ENCODE results near the gene IGSF9.
"Not testable (repeated sequence)": the region's sequence is repeated elsewhere in the genome, so short reads cannot be mapped to it uniquely, and the experiment has no call there.

Gene IGSF9

GRCh38 chr1:159920202-159920601 lies 25.2 kb downstream of the IGSF9 start:
- no peak for DNase-seq (ENCODE audit: low read depth)

DNA sequence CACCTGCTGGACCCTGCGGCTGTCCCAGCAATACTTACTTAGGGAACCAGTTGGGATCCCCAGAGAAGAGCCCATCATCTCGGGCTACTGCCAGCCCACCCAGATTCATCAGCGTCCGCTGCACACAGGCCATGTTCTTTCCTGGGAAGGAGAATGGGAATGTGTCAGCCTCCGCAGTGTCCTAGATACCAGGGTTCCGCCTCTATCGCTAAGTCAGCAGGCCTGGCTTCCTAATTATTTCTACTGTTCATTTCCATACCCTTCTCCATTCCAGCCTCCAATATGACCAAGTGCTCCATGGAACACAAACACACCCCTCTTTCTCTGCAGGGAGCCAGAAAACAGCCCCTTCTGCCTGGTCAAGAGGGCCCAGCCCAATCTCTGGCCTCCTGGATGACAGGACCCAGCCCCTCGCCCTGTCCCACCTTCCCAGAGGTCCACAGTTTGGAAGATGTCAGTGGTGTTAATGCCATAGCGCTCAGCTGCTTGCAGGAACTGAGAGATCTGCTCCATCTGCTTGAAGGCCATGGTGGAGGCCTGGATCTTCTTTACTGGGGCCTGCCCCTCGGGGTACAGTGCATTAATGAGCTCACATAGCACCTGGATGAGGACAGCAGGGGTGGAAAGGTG lies 26.1 kb downstream of the IGSF9 start:
- DNase-seq (ENCODE audit: low read depth) = no peak

GRCh38 chr1:159918352-159919200 lies 26.8 kb downstream of the IGSF9 start:
- no peak for DNase-seq (ENCODE audit: low read depth)

- DNase-seq (ENCODE audit: low read depth) = no peak
These were observed 27.7 kb downstream of the IGSF9 start for GRCh38 chr1:159917533-159918351.

- no peak for DNase-seq (ENCODE audit: low read depth)
These were observed 29.0 kb downstream of the IGSF9 start for GRCh38 chr1:159916242-159917051.

DNA sequence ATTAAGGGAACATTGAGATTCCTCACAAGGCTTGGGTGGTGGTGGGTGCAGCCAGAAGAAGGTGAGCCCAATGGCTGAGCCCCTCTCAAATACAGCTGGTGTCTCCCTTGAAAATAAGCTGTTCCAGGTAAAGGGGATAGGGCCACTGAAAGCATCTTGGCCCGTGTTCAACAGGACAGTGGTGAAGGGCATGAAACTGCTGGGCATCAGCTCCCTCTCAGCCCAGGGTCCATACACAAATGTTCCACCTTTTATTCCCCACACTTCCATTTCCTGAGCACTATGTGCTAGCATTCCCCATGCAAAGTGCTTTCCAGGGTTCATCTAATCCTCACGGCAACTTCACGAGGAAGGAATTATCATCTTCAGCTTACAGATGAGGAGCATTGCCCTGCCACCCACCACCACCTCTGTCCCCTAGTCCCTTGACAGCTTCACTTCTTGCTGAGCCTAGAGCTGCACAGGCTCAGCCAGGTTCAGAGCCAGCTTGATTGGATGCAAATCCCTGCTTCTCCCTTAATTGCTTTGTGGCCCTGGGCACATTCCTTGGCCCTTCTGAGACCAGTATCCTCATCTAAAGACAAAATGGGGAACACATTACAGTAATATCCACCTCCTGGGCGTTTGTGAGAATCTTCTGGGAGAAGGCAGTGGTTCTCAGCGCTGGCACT lies 29.7 kb downstream of the IGSF9 start:
- no peak for DNase-seq (ENCODE audit: low read depth)

DNA sequence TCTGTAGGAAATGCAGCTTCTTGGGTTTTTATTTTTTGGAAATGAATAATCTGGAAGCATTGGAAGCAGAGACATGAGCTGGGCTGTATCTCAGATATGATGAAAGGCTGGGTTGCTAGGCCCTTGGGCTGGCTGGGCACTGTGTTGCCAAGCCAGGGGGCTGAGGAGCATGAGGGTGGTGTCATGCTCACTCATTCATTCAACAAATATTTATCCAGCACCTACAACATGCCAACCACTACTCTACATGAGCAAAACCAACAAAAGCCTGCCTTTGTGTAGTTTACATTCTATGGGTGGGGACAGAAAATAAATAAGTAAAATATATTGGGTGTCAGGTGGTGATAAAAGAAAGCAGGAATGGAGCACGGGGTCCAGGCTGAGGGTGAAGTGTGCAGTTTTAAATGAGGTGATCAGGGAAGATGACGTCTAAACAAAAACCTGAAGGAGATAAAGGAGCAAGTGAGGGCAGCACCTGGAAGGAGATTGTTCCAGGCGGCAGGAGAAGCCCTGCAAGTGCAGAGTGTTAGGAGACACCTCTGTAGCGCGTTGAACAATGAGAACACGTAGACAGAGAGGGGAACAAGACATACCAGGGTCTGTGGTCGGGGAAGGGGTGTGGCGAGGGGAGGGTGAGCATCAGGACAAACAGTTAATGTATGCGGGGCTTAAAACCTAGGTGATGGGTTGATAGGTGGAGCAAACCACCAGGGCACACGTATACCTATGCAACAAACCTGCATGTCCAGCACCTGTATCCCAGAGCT lies 31.0 kb downstream of the IGSF9 start:
- no peak for DNase-seq (ENCODE audit: low read depth)

GRCh38 chr1:159913451-159914192 lies 31.8 kb downstream of the IGSF9 start:
- no peak for DNase-seq (ENCODE audit: low read depth)

GRCh38 chr1:159911326-159912070 lies 33.9 kb downstream of the IGSF9 start:
- no peak for DNase-seq (ENCODE audit: low read depth)

- DNase-seq (ENCODE audit: low read depth) = no peak
These were observed 37.1 kb downstream of the IGSF9 start for GRCh38 chr1:159908031-159908940.

DNA sequence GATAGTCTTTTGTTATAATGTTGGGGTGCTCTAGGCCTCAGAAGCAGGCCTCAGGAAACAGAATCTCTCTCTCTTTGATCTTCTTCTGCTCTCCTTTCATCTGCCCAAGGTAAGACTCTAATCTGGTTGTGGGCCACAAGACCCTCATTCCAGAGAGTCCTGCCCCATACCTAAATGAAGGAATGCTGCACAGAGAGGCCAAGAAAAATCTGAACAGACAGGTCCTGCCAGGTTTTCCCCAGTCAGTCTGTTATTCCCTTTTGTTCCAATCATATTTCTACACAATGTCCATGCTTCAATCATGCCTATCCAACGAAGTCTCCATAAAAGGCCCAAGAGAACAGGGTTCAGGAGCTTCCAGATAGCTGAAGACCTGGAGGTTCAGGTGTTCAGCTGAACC lies 38.5 kb downstream of the IGSF9 start:
- DNase-seq (ENCODE audit: low read depth) = no peak

GRCh38 chr1:159904036-159904435 lies 41.4 kb downstream of the IGSF9 start:
- not testable (repeated sequence) for DNase-seq (ENCODE audit: low read depth)

DNA sequence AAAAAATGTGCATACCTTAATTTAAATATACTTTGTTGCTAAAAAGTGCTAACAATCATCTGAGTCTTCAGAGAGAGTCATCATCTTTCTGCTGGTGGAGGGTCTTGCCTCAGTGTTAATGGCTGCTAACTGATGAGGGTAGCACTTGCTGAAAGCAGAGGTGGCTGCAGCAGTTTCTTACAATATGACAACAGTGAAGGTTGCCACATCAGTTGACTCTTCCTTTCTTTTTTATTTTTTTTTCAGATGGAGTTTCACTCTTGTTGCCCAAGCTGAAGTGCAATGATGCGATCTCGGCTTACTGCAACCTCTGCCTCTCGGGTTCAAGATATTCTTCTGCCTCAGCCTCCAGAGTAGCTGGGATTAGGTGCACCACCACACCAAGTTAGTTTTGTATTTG lies 42.9 kb downstream of the IGSF9 start:
- DNase-seq (ENCODE audit: low read depth) = no peak

DNA sequence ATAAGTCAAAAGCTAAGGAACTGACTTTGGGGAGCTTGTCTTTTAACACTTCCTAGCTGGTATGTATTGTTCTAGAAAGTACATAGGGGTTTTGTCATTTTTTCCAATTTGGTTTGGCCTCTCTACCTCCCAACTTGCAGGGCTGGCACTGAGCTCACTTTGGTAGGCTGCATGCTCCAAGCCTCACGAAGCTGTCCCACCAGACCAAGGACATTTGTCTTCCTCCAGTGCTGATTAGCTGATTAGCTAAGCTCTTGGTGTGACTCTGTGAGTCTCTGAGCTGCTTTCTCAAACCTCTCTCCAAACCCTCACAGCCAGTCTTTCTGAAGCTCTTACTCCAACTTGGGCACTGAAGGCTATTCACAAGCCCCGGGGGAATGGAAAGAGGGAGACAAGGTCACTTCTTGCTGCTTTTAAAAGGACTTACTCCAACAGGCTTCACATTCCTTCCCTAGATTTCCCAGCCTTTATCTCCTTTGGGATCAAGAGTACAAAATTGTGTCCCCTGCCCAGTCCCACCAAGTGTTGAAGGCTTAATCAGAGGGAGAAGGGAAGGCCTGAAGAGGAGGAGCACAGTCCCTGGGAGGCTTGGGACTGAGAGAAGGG lies 44.6 kb downstream of the IGSF9 start:
- DNase-seq (ENCODE audit: low read depth) = no peak

DNA sequence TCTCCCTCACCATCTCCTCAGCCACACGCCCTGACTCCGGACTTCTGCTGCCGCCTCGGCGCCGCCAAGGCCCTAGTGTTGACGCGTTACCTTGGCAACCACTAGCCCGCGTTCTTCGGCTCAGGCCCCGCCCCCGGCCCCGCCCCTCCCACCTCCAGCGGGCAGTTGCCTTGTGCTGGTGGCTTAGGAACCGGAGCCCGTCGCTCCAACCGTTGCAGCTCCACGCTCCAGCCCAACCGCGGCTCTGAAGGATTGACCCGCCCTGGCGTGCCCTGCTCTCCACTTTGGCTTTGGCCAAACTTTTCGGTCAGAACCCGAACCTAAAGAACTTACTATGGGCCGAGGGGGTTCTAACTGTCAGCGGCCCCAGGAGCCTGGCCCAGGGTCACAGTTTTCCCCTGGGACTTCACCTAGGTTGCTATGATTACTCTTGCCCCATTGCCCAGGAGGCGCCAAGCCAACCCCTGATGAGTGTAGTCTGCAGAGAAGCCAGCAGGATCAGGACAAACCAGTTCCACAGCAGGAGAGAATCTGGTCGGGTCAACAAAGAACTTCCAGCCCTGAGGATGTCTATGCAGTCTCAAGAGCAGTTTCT lies 45.2 kb downstream of the IGSF9 start, which contains the start of gene CFAP45:
TSS of gene CFAP45 (minus strand) at position 80 of the 595 bp plus-strand sequence. CDS start at position 13, 67 bp downstream.
- no peak for DNase-seq (ENCODE audit: low read depth)

DNA sequence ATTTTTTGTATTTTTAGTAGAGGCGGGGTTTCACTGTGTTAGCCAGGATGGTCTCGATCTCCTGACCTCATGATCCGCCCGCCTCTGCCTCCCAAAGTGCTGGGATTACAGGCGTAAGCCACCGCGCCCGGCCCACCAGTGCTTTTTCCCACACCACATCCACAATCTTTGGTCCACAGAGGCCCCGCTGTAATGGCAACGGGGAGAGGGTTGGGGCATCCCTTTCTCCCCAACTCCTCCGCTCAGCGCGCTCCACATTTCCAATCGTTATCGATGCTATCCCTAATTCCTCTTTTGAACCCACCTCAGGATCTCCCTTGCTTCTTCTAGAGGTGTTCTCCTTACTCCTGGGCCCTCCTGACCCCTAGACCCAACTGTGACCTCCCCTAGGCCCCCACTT lies 45.8 kb downstream of the IGSF9 start:
- DNase-seq (ENCODE audit: low read depth) = not testable (repeated sequence)

DNA sequence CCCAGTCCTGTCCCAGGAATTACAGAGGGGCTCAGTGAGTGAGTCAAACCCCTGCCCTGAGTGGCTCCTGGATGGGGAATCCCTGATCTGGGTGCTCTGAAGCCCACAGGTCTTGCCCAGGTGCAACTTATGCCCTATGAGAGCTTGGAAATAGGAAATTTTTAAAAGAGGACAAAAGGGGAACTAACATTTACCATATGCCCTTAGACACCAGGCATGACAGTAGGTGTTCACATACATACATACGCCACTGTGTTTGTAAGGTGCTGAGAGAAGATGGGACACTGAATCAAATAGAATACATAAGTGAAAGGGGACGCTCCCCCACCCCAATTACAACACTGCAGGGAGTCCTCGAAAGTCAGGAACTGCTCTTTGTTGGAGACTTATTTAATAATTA lies 46.9 kb downstream of the IGSF9 start:
- DNase-seq (ENCODE audit: low read depth) = no peak

Measured in T-helper 22 cell (primary cell).